Subcutaneous abdominal adipose tissue (tissue), 5 donors: Measurements from ENCODE around the gene ENPP5.
"Not testable (repeated sequence)": the region's sequence is repeated elsewhere in the genome, so short reads cannot be mapped to it uniquely, and the experiment has no call there.

Experiments used
- H3K27ac ChIP-seq: one replicate; pipeline ENCODE4 v1.7.0; 2013; ENCODE audit warnings: low read depth, mild to moderate bottlenecking, inconsistent platforms, low read length, moderate library complexity
- H3K27me3 ChIP-seq, 5 donors: one replicate each; pipeline ENCODE4 v1.7.0; 2013; ENCODE audit warnings: low read length in 5 of 5, inconsistent platforms in 1 of 5; ENCODE audit not compliant: control insufficient read depth in 5 of 5, insufficient read depth in 4 of 5
- H3K36me3 ChIP-seq, 5 donors: one replicate each; pipeline ENCODE4 v1.7.0; 2013; ENCODE audit warnings: low read length in 5 of 5; ENCODE audit not compliant: control insufficient read depth in 5 of 5, insufficient read depth in 5 of 5
- H3K4me1 ChIP-seq, 5 donors: one replicate each; pipeline ENCODE4 v1.7.0; 2013; ENCODE audit warnings: low read length in 5 of 5, mild to moderate bottlenecking in 3 of 5, moderate library complexity in 1 of 5; ENCODE audit not compliant: control insufficient read depth in 5 of 5, insufficient read depth in 5 of 5
- H3K4me3 ChIP-seq, 5 donors: one replicate each; pipeline ENCODE4 v1.7.0; 2013; ENCODE audit warnings: low read length in 5 of 5, low read depth in 1 of 5
- H3K9ac ChIP-seq, 5 donors: one replicate each; pipeline ENCODE4 v1.7.0; 2013; ENCODE audit warnings: low read length in 5 of 5, mild to moderate bottlenecking in 4 of 5, moderate library complexity in 3 of 5
- H3K9me3 ChIP-seq, 5 donors: one replicate each; pipeline ENCODE4 v1.7.0; 2013; ENCODE audit warnings: low read length in 5 of 5; ENCODE audit not compliant: control insufficient read depth in 5 of 5
- donor health status: healthy.
- donor health status: healthy.
- donor health status: healthy.
- donor health status: healthy.
- donor health status: healthy.

Gene ENPP5

DNA sequence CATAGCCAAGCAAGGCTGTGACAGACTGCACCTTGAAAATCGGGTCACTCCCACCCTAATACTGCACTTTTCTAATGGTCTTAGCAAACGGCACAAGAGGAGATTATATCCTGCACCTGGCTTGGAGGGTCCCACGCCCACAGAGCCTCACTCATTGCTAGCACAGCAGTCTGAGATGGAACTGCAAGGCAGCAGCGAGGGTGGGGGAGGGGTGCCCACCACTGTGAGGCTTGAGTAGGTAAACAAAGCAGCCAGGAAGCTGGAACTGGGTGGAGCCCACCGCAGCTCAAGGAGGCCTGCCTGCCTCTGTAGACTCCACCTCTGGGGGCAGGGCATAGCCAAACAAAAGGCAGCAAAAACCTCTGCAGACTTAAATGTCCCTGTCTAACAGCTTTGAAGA, 51.1 kb downstream of the ENPP5 start:
- not testable (repeated sequence) for H3K4me1 ChIP-seq, H3K9ac ChIP-seq, H3K36me3 ChIP-seq, H3K9me3 ChIP-seq, H3K27ac ChIP-seq, H3K4me3 ChIP-seq, H3K27me3 ChIP-seq

- H3K4me1 ChIP-seq: peaks cover 0 to 4% (median 0%) of the 10 kb centered on the region in 5 donors
- no peak overlapping the region for H3K27ac ChIP-seq
- H3K27me3 ChIP-seq: no peaks in the 10 kb centered on the region
- no peak overlapping the region for H3K9ac ChIP-seq
- H3K9me3 ChIP-seq: no peaks in the 10 kb centered on the region
- no peaks in the 10 kb centered on the region for H3K36me3 ChIP-seq
- H3K4me3 ChIP-seq: no peak overlapping the region
These were observed 51.9 kb downstream of the ENPP5 start for GRCh38 chr6:46118836-46119235.

DNA sequence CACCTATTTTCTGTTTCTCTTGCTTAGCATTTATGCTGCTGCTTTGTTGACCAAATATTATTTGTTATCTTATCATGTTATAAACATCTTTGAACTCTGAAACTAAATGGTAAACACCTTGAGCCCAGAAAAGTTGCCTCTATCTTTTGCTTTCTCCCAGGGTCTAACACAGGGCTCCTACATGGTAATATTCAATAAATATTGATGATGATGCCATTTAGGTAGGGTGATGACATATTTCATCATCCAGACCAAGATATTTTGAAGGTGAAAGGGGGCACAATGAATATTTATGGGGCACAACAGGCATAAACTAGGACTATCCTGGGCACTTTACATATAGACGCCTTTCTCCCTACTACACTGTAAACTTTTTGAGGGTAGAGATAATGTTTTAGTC, 52.6 kb downstream of the ENPP5 start:
- Histone ChIP-seq H3K9me3 (no peaks in the 10 kb centered on the region), H3K36me3 (no peaks in the 10 kb centered on the region), H3K27ac (no peak overlapping the region), H3K27me3 (no peaks in the 10 kb centered on the region), H3K9ac (no peak overlapping the region), H3K4me1 (peaks cover 0 to 4% (median 0%) of the 10 kb centered on the region in 5 donors), H3K4me3 (no peak overlapping the region)

DNA sequence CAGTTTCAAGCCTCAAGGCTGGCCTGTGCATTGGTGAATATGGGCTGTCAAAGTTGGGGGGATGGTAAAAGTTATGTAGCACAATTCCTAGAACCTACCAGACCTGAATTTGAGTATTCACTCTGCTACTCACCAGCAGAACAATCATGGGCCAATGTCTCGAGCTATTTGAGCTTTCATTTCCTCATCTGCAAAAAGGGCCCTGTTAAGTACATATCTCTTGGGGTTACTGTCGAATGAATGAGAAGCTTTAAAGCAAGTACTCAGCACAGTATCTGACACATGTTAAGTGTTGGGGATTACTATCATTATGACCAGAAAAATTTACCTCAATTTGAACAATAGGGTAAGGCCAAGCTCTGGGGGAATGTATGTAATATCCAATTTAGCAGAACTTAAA, 54.5 kb downstream of the ENPP5 start:
- Histone ChIP-seq H3K27ac (no peak overlapping the region), H3K9ac (no peak overlapping the region), H3K9me3 (no peaks in the 10 kb centered on the region), H3K4me3 (no peak overlapping the region), H3K36me3 (no peaks in the 10 kb centered on the region), H3K4me1 (peaks cover 0 to 4% (median 0%) of the 10 kb centered on the region in 5 donors), H3K27me3 (no peaks in the 10 kb centered on the region)

- H3K9ac ChIP-seq: no peak overlapping the region
- peaks cover 0 to 4% (median 0%) of the 10 kb centered on the region in 5 donors for H3K4me1 ChIP-seq
- no peaks in the 10 kb centered on the region for H3K36me3 ChIP-seq
- H3K27me3 ChIP-seq: no peaks in the 10 kb centered on the region
- no peaks in the 10 kb centered on the region for H3K9me3 ChIP-seq
- H3K27ac ChIP-seq: no peak overlapping the region
- H3K4me3 ChIP-seq: no peak overlapping the region
These were observed 55.1 kb downstream of the ENPP5 start for GRCh38 chr6:46115634-46116033.

DNA sequence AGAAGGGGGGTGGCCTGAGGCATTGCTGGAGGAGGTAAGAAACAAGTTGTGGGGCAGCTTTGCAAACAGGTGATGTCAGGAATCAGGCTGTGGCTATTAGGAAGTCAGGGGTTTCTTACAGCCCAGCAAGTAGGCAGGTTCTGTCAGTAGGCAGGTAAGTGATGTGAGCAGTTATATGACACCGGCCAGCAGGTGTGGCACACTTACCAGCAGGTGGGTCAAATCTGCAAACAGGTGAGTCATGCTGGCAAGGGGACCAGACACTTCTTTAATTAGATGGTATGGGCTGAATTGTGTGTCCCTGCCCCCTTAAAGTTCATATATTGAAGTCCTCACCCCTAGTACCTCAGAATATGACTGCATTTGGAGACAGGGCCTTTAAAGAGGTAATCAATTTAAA, 57.4 kb downstream of the ENPP5 start:
- Histone ChIP-seq H3K4me1 (peaks cover 0 to 6% (median 4%) of the 10 kb centered on the region in 5 donors), H3K9me3 (no peaks in the 10 kb centered on the region), H3K27ac (no peak overlapping the region), H3K9ac (no peak overlapping the region), H3K27me3 (no peaks in the 10 kb centered on the region), H3K36me3 (no peaks in the 10 kb centered on the region), H3K4me3 (no peak overlapping the region)
